Activated CD8-positive, alpha-beta T cell treated with anti-CD3 and anti-CD28 coated beads for 36 hours (primary cell): ENCODE data around the gene TEX29. TPM values are rescaled to one million over a fixed set of nuclear protein-coding genes. Genes with fewer than 3 reads are reported as not detected.

Experiments
- ATAC-seq: fragments of 200-7000 bp; cut with Tn5 transposase; one replicate; pipeline ENCODE4 v1.10.0; 2021; ENCODE audit warnings: mild to moderate bottlenecking, moderate library complexity
- CTCF ChIA-PET: fragments of 350-600 bp; sonication (Branson Sonifier 250); formaldehyde crosslinking; loops from one replicate; lab custom pipeline; 2021; ENCODE audit warnings: antibody characterized with exemption; lab: Charles Lee
- POLR2A ChIA-PET: fragments of 350-600 bp; sonication (Branson Sonifier 250); formaldehyde crosslinking; loops from one replicate; lab custom pipeline; 2021; ENCODE audit warnings: antibody characterized with exemption; lab: Charles Lee
- DNase-seq: peaks from one replicate; pipeline ENCODE4 v3.0.0-alpha.2; 2020
- H3K27ac Mint-ChIP-seq: one replicate; pipeline ENCODE4 v1.8.0; 2021; ENCODE audit warnings: mild to moderate bottlenecking, mixed read lengths
- H3K27me3 Mint-ChIP-seq: one replicate; pipeline ENCODE4 v1.8.0; 2021; ENCODE audit warnings: mixed read lengths
- H3K36me3 Mint-ChIP-seq: one replicate; pipeline ENCODE4 v1.8.0; 2021; ENCODE audit warnings: low read depth, mixed read lengths
- H3K4me1 Mint-ChIP-seq: one replicate; pipeline ENCODE4 v1.8.0; 2021; ENCODE audit warnings: low read depth, mixed read lengths
- H3K4me3 Mint-ChIP-seq: one replicate; pipeline ENCODE4 v1.8.0; 2021; ENCODE audit warnings: mild to moderate bottlenecking, moderate library complexity, mixed read lengths
- H3K9me3 Mint-ChIP-seq: one replicate; pipeline ENCODE4 v1.8.0; 2021; ENCODE audit warnings: mixed read lengths
- CTCF ChIP-seq: fragments of 200-600 bp; IDR thresholded peaks from one replicate; pipeline ENCODE4 v1.8.0; 2022; ENCODE audit warnings: antibody characterized with exemption, mild to moderate bottlenecking
- intact Hi-C: fragments of 100-400 bp; cut with micrococcal nuclease; formaldehyde crosslinking; loops from one replicate; pipeline ENCODE4 v1.10.0; 2022
- total RNA-seq, 2 experiments: library from RNA; stranded (reverse); gene quantifications; one replicate each; pipeline ENCODE4 v1.2.3, GENCODE V29; 2021

TEX29 gene
- total RNA-seq, 2 experiments from 2014 or later = 0.50 to 0.67 TPM

GRCh38 chr13:111339366-111340143, 19.1 kb downstream of the TEX29 start:
- H3K4me3 Mint-ChIP-seq = no peak overlapping the region

GRCh38 chr13:111341886-111342285, 21.4 kb downstream of the TEX29 start:
- no peak for TF ChIP-seq CTCF
- CTCF ChIA-PET = no interaction called here
- intact Hi-C loops = no loop called here

More at GRCh38 chr13:111339366-111340143, 19.1 kb downstream of the TEX29 start:
- H3K36me3 Mint-ChIP-seq = peaks cover 1% of the 10 kb centered on the region
- ChIA-PET CTCF (no interaction called here), POLR2A (no interaction called here)
- TF ChIP-seq CTCF = no peak
- H3K27me3 Mint-ChIP-seq = no peaks in the 10 kb centered on the region
- DNase-seq (no peak), ATAC-seq (no peak)
- no peak overlapping the region for H3K27ac Mint-ChIP-seq
- H3K4me1 Mint-ChIP-seq = peaks cover 3% of the 10 kb centered on the region
- intact Hi-C loops = no loop called here
- no peaks in the 10 kb centered on the region for H3K9me3 Mint-ChIP-seq

GRCh38 chr13:111342721-111343120, 22.3 kb downstream of the TEX29 start:
- H3K4me3 Mint-ChIP-seq = no peak overlapping the region
- POLR2A ChIA-PET = no interaction called here

More at GRCh38 chr13:111341886-111342285, 21.4 kb downstream of the TEX29 start:
- DNase-seq = no peak
- Mint-ChIP-seq H3K9me3 (no peaks in the 10 kb centered on the region), H3K27me3 (no peaks in the 10 kb centered on the region), H3K36me3 (peaks cover 1% of the 10 kb centered on the region), H3K27ac (no peak overlapping the region), H3K4me3 (no peak overlapping the region), H3K4me1 (peaks cover 3% of the 10 kb centered on the region)
- ATAC-seq = no peak
- POLR2A ChIA-PET = no interaction called here

GRCh38 chr13:111343186-111343805, 22.9 kb downstream of the TEX29 start:
- Mint-ChIP-seq H3K4me3 (no peak overlapping the region), H3K4me1 (peaks cover 3% of the 10 kb centered on the region), H3K36me3 (peaks cover 1% of the 10 kb centered on the region), H3K27me3 (no peaks in the 10 kb centered on the region), H3K27ac (no peak overlapping the region), H3K9me3 (no peaks in the 10 kb centered on the region)
- ChIA-PET CTCF (no interaction called here), POLR2A (no interaction called here)
- no peak for TF ChIP-seq CTCF
- DNase-seq (no peak), ATAC-seq (no peak)
- intact Hi-C loops = no loop called here

More at GRCh38 chr13:111342721-111343120, 22.3 kb downstream of the TEX29 start:
- no peak overlapping the region for H3K27ac Mint-ChIP-seq
- H3K27me3 Mint-ChIP-seq = no peaks in the 10 kb centered on the region
- no peak for DNase-seq
- TF ChIP-seq CTCF = no peak
- no peak for ATAC-seq
- H3K4me1 Mint-ChIP-seq = peaks cover 3% of the 10 kb centered on the region
- intact Hi-C loops = no loop called here
- CTCF ChIA-PET = no interaction called here
- no peaks in the 10 kb centered on the region for H3K9me3 Mint-ChIP-seq
- H3K36me3 Mint-ChIP-seq = peaks cover 1% of the 10 kb centered on the region
